ENCODE results near the gene SHISA9.

Gene SHISA9

DNA sequence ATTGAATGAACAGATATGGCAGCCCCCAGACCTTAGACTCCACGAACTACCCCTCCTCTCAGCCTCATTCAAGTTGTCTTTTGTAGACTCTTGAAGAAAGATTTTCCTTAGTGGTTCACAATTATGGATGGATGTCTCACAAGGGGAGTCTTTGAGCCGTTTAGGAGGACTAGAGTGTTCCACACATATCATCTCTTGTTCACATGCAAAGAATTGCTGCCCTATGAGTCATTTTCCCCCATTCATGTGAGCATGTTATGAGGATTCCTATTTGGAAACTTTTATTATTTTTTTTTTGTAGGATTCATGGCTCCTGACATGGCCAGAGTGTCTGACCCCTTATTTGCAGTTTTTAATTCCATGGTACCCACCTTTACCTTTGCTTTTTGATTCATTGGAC, 237.1 kb downstream of the SHISA9 start:
- Histone ChIP-seq H3K4me3 (ENCODE audit: low read depth, low read length) (no peak overlapping the region), H3K36me3 (ENCODE audit: insufficient read depth, low read length) (no peaks in the 10 kb centered on the region), H3K27ac (ENCODE audit: low read depth, low read length) (no peak overlapping the region), H3K4me1 (ENCODE audit: control insufficient read depth, insufficient read depth, low read length, unreplicated experiment) (no peaks in the 10 kb centered on the region), H2AFZ (ENCODE audit: low read length, unreplicated experiment) (no peak overlapping the region), H3K79me2 (ENCODE audit: control insufficient read depth, insufficient read depth, low read length, unreplicated experiment) (no peaks in the 10 kb centered on the region), H3K27me3 (ENCODE audit: insufficient read depth, low read length) (no peaks in the 10 kb centered on the region)

DNA sequence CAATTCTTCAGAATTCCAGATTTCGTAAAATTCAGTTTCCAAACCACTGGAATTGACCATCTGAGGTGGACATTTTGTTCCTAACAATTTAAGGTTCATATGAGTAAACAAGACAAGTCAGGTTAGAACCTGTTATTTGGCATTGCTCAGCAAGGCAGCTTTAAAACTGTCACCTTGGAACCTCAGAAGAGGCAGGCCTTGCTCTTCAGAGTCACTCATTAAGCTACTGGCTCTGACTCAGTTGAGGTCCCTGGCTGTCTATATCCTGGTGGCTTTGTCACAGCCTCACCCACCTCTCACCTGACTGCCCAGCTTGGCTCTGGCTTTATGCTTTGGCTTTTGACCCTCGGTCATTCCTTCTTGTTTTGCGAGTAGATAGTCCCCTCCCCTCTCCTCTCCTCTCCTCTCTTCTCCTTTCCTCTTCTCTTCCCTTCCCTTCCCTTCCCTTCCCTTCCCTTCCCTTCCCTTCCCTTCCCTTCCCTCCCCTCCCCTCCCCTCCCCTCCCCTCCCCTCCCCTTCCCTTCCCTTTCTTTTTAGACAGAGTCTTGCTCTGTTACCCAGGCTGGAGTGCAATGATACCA, 238.4 kb downstream of the SHISA9 start:
- Histone ChIP-seq H3K79me2 (ENCODE audit: control insufficient read depth, insufficient read depth, low read length, unreplicated experiment) (no peaks in the 10 kb centered on the region), H3K27ac (ENCODE audit: low read depth, low read length) (no peak overlapping the region), H3K4me3 (ENCODE audit: low read depth, low read length) (no peak overlapping the region)

DNA sequence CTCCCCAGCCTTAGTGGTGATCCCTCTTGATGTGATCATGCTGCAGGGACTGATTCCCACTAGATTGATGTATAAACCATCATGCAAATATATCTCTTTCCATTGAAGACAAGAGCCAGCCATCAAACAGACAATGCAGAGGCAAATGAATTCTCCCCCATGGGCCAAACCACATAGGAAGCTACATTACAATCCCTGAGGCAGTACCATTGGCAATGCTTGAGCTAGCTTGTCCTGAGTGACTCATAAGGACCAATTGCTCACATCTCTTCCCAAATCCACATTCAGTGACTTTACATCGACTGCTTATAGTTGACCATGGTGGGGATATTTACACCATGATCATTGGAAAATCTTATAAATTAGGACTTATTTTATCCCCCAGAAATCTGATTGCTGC, 242.2 kb downstream of the SHISA9 start:
- Histone ChIP-seq H3K79me2 (ENCODE audit: control insufficient read depth, insufficient read depth, low read length, unreplicated experiment) (no peaks in the 10 kb centered on the region), H2AFZ (ENCODE audit: low read length, unreplicated experiment) (no peak overlapping the region), H3K4me1 (ENCODE audit: control insufficient read depth, insufficient read depth, low read length, unreplicated experiment) (no peaks in the 10 kb centered on the region), H3K36me3 (ENCODE audit: insufficient read depth, low read length) (no peaks in the 10 kb centered on the region), H3K27ac (ENCODE audit: low read depth, low read length) (no peak overlapping the region), H3K27me3 (ENCODE audit: insufficient read depth, low read length) (no peaks in the 10 kb centered on the region), H3K4me3 (ENCODE audit: low read depth, low read length) (no peak overlapping the region)

More for the DNA sequence above, 238.4 kb downstream of the SHISA9 start:
- no peaks in the 10 kb centered on the region for H3K27me3 ChIP-seq (ENCODE audit: insufficient read depth, low read length)
- no peaks in the 10 kb centered on the region for H3K4me1 ChIP-seq (ENCODE audit: control insufficient read depth, insufficient read depth, low read length, unreplicated experiment)
- H3K36me3 ChIP-seq (ENCODE audit: insufficient read depth, low read length) = no peaks in the 10 kb centered on the region
- H2AFZ ChIP-seq (ENCODE audit: low read length, unreplicated experiment) = no peak overlapping the region

GRCh38 chr16:13146829-13147228, 245.4 kb downstream of the SHISA9 start:
- no peaks in the 10 kb centered on the region for H3K79me2 ChIP-seq (ENCODE audit: control insufficient read depth, insufficient read depth, low read length, unreplicated experiment)

GRCh38 chr16:13148294-13148693, 246.9 kb downstream of the SHISA9 start:
- H3K27ac ChIP-seq (ENCODE audit: low read depth, low read length) = no peak overlapping the region
- H3K36me3 ChIP-seq (ENCODE audit: insufficient read depth, low read length) = no peaks in the 10 kb centered on the region
- no peaks in the 10 kb centered on the region for H3K27me3 ChIP-seq (ENCODE audit: insufficient read depth, low read length)
- H3K4me1 ChIP-seq (ENCODE audit: control insufficient read depth, insufficient read depth, low read length, unreplicated experiment) = no peaks in the 10 kb centered on the region
- no peaks in the 10 kb centered on the region for H3K79me2 ChIP-seq (ENCODE audit: control insufficient read depth, insufficient read depth, low read length, unreplicated experiment)
- no peak overlapping the region for H2AFZ ChIP-seq (ENCODE audit: low read length, unreplicated experiment)
- no peak overlapping the region for H3K4me3 ChIP-seq (ENCODE audit: low read depth, low read length)

More at GRCh38 chr16:13146829-13147228, 245.4 kb downstream of the SHISA9 start:
- Histone ChIP-seq H3K27ac (ENCODE audit: low read depth, low read length) (no peak overlapping the region), H2AFZ (ENCODE audit: low read length, unreplicated experiment) (no peak overlapping the region), H3K27me3 (ENCODE audit: insufficient read depth, low read length) (no peaks in the 10 kb centered on the region), H3K36me3 (ENCODE audit: insufficient read depth, low read length) (no peaks in the 10 kb centered on the region), H3K4me1 (ENCODE audit: control insufficient read depth, insufficient read depth, low read length, unreplicated experiment) (no peaks in the 10 kb centered on the region), H3K4me3 (ENCODE audit: low read depth, low read length) (no peak overlapping the region)

- H2AFZ ChIP-seq (ENCODE audit: low read length, unreplicated experiment) = no peak overlapping the region
- no peak overlapping the region for H3K27ac ChIP-seq (ENCODE audit: low read depth, low read length)
- no peak overlapping the region for H3K4me3 ChIP-seq (ENCODE audit: low read depth, low read length)
- H3K4me1 ChIP-seq (ENCODE audit: control insufficient read depth, insufficient read depth, low read length, unreplicated experiment) = no peaks in the 10 kb centered on the region
- H3K79me2 ChIP-seq (ENCODE audit: control insufficient read depth, insufficient read depth, low read length, unreplicated experiment) = no peaks in the 10 kb centered on the region
- H3K36me3 ChIP-seq (ENCODE audit: insufficient read depth, low read length) = no peaks in the 10 kb centered on the region
- no peaks in the 10 kb centered on the region for H3K27me3 ChIP-seq (ENCODE audit: insufficient read depth, low read length)
Measured at GRCh38 chr16:13148836-13149235, 247.4 kb downstream of the SHISA9 start.

DNA sequence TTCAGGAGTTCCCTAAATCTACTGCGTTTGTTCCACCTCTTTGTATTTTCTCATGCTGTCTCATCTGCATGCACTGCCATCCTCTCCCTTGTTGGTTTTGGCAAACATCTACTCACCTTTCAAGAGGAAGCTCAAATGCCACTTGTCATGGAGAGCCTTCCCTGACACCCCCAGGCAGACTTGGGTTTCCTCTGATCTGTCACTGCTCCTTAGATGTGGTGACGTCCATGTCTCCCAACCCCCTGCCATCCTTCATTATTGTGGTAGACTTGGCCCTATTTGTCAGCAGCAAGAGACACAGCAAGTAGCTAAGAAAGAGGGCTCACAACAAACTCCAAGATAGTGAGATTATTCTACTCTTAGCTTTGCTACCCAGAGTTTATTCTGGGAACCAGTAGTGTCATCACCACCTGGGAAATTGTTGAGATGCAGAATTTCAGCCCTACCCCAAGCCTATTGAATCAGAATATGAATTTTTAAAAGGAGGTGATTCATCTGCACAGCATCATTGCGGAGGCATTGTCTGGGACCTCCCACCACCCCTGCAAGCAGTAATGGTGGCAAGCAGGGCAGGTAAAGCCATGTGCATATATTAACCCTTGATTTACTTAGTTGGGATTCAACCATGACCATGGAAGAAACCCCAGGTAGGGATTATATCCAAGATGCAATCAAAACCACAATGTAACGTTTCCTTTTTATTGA, 248.9 kb downstream of the SHISA9 start:
- no peak overlapping the region for H3K4me3 ChIP-seq (ENCODE audit: low read depth, low read length)
- no peaks in the 10 kb centered on the region for H3K4me1 ChIP-seq (ENCODE audit: control insufficient read depth, insufficient read depth, low read length, unreplicated experiment)
- H2AFZ ChIP-seq (ENCODE audit: low read length, unreplicated experiment) = no peak overlapping the region
- no peaks in the 10 kb centered on the region for H3K27me3 ChIP-seq (ENCODE audit: insufficient read depth, low read length)
- H3K27ac ChIP-seq (ENCODE audit: low read depth, low read length) = no peak overlapping the region
- no peaks in the 10 kb centered on the region for H3K36me3 ChIP-seq (ENCODE audit: insufficient read depth, low read length)
- no peaks in the 10 kb centered on the region for H3K79me2 ChIP-seq (ENCODE audit: control insufficient read depth, insufficient read depth, low read length, unreplicated experiment)

DNA sequence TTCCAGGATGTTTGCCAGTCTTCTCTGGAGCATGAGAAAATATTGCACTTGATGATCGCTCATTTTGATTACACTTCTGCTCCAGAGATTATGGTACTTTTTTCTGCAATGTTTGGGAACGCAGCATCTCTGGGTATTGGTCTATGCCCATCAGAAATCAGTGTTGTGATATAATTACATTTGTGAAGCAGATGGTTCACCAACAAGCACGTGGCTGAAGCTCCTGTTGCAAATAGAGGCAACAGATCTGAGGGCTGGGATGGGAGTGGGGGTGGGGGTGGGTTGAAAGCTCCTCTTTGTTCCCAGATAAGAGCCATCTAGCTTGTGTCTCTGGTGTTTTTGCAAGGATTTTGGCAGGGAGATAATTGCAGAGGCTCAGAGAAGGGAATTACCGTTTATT, 252.3 kb downstream of the SHISA9 start:
- no peak overlapping the region for H2AFZ ChIP-seq (ENCODE audit: low read length, unreplicated experiment)
- no peaks in the 10 kb centered on the region for H3K36me3 ChIP-seq (ENCODE audit: insufficient read depth, low read length)
- H3K27me3 ChIP-seq (ENCODE audit: insufficient read depth, low read length) = no peaks in the 10 kb centered on the region
- H3K27ac ChIP-seq (ENCODE audit: low read depth, low read length) = no peak overlapping the region
- H3K4me1 ChIP-seq (ENCODE audit: control insufficient read depth, insufficient read depth, low read length, unreplicated experiment) = no peaks in the 10 kb centered on the region
- H3K79me2 ChIP-seq (ENCODE audit: control insufficient read depth, insufficient read depth, low read length, unreplicated experiment) = no peaks in the 10 kb centered on the region
- H3K4me3 ChIP-seq (ENCODE audit: low read depth, low read length) = no peak overlapping the region

- no peak overlapping the region for H3K27ac ChIP-seq (ENCODE audit: low read depth, low read length)
- no peak overlapping the region for H3K4me3 ChIP-seq (ENCODE audit: low read depth, low read length)
- H3K79me2 ChIP-seq (ENCODE audit: control insufficient read depth, insufficient read depth, low read length, unreplicated experiment) = no peaks in the 10 kb centered on the region
- no peak overlapping the region for H2AFZ ChIP-seq (ENCODE audit: low read length, unreplicated experiment)
- no peaks in the 10 kb centered on the region for H3K4me1 ChIP-seq (ENCODE audit: control insufficient read depth, insufficient read depth, low read length, unreplicated experiment)
- H3K36me3 ChIP-seq (ENCODE audit: insufficient read depth, low read length) = no peaks in the 10 kb centered on the region
- H3K27me3 ChIP-seq (ENCODE audit: insufficient read depth, low read length) = no peaks in the 10 kb centered on the region
Measured at GRCh38 chr16:13154799-13155198, 253.4 kb downstream of the SHISA9 start.

- H3K4me3 ChIP-seq (ENCODE audit: low read depth, low read length) = no peak overlapping the region
- no peaks in the 10 kb centered on the region for H3K79me2 ChIP-seq (ENCODE audit: control insufficient read depth, insufficient read depth, low read length, unreplicated experiment)
- no peaks in the 10 kb centered on the region for H3K27me3 ChIP-seq (ENCODE audit: insufficient read depth, low read length)
- H3K36me3 ChIP-seq (ENCODE audit: insufficient read depth, low read length) = no peaks in the 10 kb centered on the region
- no peak overlapping the region for H3K27ac ChIP-seq (ENCODE audit: low read depth, low read length)
- no peak overlapping the region for H2AFZ ChIP-seq (ENCODE audit: low read length, unreplicated experiment)
- no peaks in the 10 kb centered on the region for H3K4me1 ChIP-seq (ENCODE audit: control insufficient read depth, insufficient read depth, low read length, unreplicated experiment)
Measured at GRCh38 chr16:13155377-13155776, 254.0 kb downstream of the SHISA9 start.

DNA sequence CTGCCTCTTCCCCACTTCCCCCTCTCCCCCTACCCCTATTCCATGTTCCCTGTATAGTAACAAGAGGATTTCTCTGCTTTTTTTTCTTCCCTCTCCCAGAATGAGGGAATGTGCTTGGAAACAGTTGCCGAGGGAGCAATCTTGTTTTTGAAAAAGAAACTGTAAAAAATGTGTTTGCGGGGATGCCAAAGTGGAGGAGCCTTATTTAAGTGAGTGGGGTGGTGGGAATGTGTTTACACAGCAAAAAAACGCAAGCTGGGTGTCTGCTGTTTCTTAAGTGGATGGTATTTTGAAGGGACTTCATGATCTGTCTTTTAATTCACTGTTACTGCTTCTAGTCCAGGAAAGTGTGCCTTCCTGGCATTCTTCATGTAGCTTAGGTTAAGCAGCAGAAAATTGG, 254.4 kb downstream of the SHISA9 start:
- Histone ChIP-seq H3K79me2 (ENCODE audit: control insufficient read depth, insufficient read depth, low read length, unreplicated experiment) (no peaks in the 10 kb centered on the region), H3K4me1 (ENCODE audit: control insufficient read depth, insufficient read depth, low read length, unreplicated experiment) (no peaks in the 10 kb centered on the region)

More for the DNA sequence above, 254.4 kb downstream of the SHISA9 start:
- Histone ChIP-seq H3K27me3 (ENCODE audit: insufficient read depth, low read length) (no peaks in the 10 kb centered on the region), H3K4me3 (ENCODE audit: low read depth, low read length) (no peak overlapping the region), H3K36me3 (ENCODE audit: insufficient read depth, low read length) (no peaks in the 10 kb centered on the region), H2AFZ (ENCODE audit: low read length, unreplicated experiment) (no peak overlapping the region), H3K27ac (ENCODE audit: low read depth, low read length) (no peak overlapping the region)

Data from ACC112 (cell line).